ENCODE data around the gene PRKRIP1. TPM values are rescaled to one million over a fixed set of nuclear protein-coding genes. Genes with fewer than 3 reads are reported as not detected.

The PRKRIP1 gene
- polyA plus RNA-seq, 1 donor (not counting 4 experiments of a cell fraction or from before 2014, with no cell fraction given): 12.5 TPM

DNA sequence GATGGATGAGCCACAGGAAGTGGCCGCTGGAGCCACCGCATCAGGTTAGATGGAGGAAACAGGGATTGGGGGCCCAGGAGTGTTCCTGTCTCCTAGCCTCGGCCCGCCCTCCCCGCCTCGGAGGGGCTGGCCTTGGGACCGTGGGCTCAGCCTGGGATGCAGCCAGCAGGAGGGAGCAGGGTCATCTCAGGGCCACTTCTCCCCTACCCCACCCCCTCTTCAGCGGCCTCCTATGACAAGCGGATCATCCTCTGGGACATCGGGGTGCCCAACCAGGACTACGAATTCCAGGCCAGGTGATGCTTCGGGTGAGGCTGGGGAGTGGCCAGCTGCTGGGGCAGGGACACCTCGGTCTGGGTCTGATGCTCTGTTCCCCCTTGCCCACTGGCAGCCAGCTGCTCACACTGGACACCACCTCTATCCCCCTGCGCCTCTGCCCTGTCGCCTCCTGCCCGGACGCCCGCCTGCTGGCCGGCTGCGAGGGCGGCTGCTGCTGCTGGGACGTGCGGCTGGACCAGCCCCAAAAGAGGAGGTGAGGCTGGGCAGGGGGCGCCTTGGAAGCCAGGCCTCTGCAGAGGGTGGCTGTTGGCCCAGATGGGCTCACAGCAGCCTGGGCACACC is 73.3 kb downstream of the PRKRIP1 start:
- dilution Hi-C loops (cut with MboI; ENCODE audit: extremely low pct_ligation_motif_present, low sequenced_read_pairs): no loop called here
- no peak overlapping the region for H3K9ac ChIP-seq (ENCODE audit: control insufficient read depth, extremely low read depth, insufficient read depth, low read length)
- no peaks in the 10 kb centered on the region for H3K9me3 ChIP-seq (ENCODE audit: control insufficient read depth, low read depth, low read length)
- H3K27me3 ChIP-seq (ENCODE audit: control insufficient read depth, extremely low read depth, insufficient read depth, low read length): no peaks in the 10 kb centered on the region
- peaks cover 5% of the 10 kb centered on the region for H3K79me2 ChIP-seq (ENCODE audit: control insufficient read depth, insufficient read depth, low read length)
- H4K20me1 ChIP-seq (ENCODE audit: control insufficient read depth, extremely low read depth, insufficient read depth, low read length): no peaks in the 10 kb centered on the region
- DNase-seq (ENCODE audit: low read depth, low spot score) (no peak), FAIRE-seq (no peak)
- peaks cover 6 to 8% of the 10 kb centered on the region in 2 experiments for H3K36me3 ChIP-seq (ENCODE audit: control insufficient read depth in 2 of 2, extremely low read depth in 1 of 2, insufficient read depth in 2 of 2, low read length in 2 of 2)
- H3K9me1 ChIP-seq (ENCODE audit: control insufficient read depth, extremely low read depth, insufficient read depth, low read length): no peaks in the 10 kb centered on the region
- TF ChIP-seq EZH2 (IDR thresholded peaks at IDR 0.05; ENCODE audit: low read length): no peak
- TF ChIP-seq, protein P1, sequence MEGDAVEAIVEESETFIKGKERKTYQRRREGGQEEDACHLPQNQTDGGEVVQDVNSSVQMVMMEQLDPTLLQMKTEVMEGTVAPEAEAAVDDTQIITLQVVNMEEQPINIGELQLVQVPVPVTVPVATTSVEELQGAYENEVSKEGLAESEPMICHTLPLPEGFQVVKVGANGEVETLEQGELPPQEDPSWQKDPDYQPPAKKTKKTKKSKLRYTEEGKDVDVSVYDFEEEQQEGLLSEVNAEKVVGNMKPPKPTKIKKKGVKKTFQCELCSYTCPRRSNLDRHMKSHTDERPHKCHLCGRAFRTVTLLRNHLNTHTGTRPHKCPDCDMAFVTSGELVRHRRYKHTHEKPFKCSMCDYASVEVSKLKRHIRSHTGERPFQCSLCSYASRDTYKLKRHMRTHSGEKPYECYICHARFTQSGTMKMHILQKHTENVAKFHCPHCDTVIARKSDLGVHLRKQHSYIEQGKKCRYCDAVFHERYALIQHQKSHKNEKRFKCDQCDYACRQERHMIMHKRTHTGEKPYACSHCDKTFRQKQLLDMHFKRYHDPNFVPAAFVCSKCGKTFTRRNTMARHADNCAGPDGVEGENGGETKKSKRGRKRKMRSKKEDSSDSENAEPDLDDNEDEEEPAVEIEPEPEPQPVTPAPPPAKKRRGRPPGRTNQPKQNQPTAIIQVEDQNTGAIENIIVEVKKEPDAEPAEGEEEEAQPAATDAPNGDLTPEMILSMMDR (optimal IDR thresholded peaks at IDR 0.05 in 1 of 3, IDR thresholded peaks at IDR 0.05 in 1 of 3, conservative IDR thresholded peaks at IDR 0.05 in 1 of 3; ENCODE audit: extremely low read depth in 1 of 3, insufficient read depth in 2 of 3, low read length in 3 of 3): no peak
- H3K4me3 ChIP-seq (ENCODE audit: control insufficient read depth in 2 of 3, extremely low read depth in 1 of 3, insufficient read depth in 2 of 3, low read depth in 1 of 3, low read length in 3 of 3): no peak overlapping the region
- H3K4me2 ChIP-seq (ENCODE audit: control insufficient read depth, extremely low read depth, insufficient read depth, low read depth, low read length): no peak overlapping the region
- no peak overlapping the region for H2AFZ ChIP-seq (ENCODE audit: control insufficient read depth, low read length)
- peaks cover 8% of the 10 kb centered on the region for H3K4me1 ChIP-seq (ENCODE audit: control insufficient read depth, extremely low read depth, insufficient read depth, low read length)
- no peak overlapping the region for H3K27ac ChIP-seq (ENCODE audit: control insufficient read depth, insufficient read depth, low read length)

DNA sequence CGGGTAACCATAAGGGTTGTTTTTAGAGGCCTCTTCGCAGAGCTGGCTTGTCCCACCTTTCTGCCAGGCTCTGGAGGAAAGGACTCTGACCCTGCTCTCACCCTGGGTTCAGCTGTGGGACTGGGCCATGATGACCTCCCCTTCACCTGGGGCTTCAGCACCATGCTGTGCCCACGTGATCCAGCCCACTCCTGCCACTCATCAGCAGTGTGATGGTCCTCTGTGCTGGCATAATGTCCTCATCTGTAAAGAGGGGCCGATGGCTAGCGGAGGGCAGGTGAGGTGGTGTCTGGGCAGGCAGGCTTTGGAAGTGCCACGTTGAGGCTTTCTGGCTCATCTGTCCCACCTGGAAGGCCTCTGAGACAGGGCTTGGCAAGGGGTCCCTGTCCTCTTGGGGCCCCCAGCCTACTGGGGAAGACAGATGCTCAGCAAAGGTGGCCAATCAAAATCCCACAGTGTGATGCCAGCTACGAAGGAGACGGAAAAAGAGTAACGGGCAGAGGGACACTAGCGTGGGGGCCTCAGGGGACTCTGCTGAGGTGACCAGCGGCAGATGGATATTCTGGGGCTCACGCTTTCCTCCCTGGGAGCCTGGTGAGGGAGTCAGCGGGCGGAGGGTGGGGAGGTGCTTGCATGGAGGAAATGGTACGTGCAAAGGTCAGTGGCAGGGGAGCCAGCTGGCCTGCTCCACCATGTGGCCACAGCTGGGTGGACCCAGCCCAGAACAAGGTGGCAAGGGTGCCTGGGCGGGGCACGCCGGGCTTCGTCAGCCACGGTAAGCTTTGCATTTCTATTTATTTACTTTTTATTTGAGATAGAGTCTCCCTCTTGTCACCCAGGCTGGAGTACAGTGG is 74.0 kb downstream of the PRKRIP1 start:
- Histone ChIP-seq H3K27me3 (ENCODE audit: control insufficient read depth, extremely low read depth, insufficient read depth, low read length) (no peaks in the 10 kb centered on the region), H2AFZ (ENCODE audit: control insufficient read depth, low read length) (no peak overlapping the region), H3K27ac (ENCODE audit: control insufficient read depth, insufficient read depth, low read length) (no peak overlapping the region), H3K4me1 (ENCODE audit: control insufficient read depth, extremely low read depth, insufficient read depth, low read length) (peaks cover 8% of the 10 kb centered on the region), H3K9me1 (ENCODE audit: control insufficient read depth, extremely low read depth, insufficient read depth, low read length) (no peaks in the 10 kb centered on the region), H3K79me2 (ENCODE audit: control insufficient read depth, insufficient read depth, low read length) (peaks cover 4% of the 10 kb centered on the region), H3K4me2 (ENCODE audit: control insufficient read depth, extremely low read depth, insufficient read depth, low read depth, low read length) (no peak overlapping the region), H3K9me3 (ENCODE audit: control insufficient read depth, low read depth, low read length) (no peaks in the 10 kb centered on the region), H3K36me3 (ENCODE audit: control insufficient read depth in 2 of 2, extremely low read depth in 1 of 2, insufficient read depth in 2 of 2, low read length in 2 of 2) (peaks cover 6 to 8% of the 10 kb centered on the region in 2 experiments), H3K9ac (ENCODE audit: control insufficient read depth, extremely low read depth, insufficient read depth, low read length) (no peak overlapping the region), H4K20me1 (ENCODE audit: control insufficient read depth, extremely low read depth, insufficient read depth, low read length) (no peaks in the 10 kb centered on the region), H3K4me3 (ENCODE audit: control insufficient read depth in 2 of 3, extremely low read depth in 1 of 3, insufficient read depth in 2 of 3, low read depth in 1 of 3, low read length in 3 of 3) (no peak overlapping the region)
- FAIRE-seq: no peak
- DNase-seq (ENCODE audit: low read depth, low spot score): no peak
- TF ChIP-seq, protein P1 (optimal IDR thresholded peaks at IDR 0.05 in 1 of 3, IDR thresholded peaks at IDR 0.05 in 1 of 3, conservative IDR thresholded peaks at IDR 0.05 in 1 of 3; ENCODE audit: extremely low read depth in 1 of 3, insufficient read depth in 2 of 3, low read length in 3 of 3): no peak
- no peak for TF ChIP-seq EZH2 (IDR thresholded peaks at IDR 0.05; ENCODE audit: low read length)
- dilution Hi-C loops (cut with MboI; ENCODE audit: extremely low pct_ligation_motif_present, low sequenced_read_pairs): no loop called here
